ENCODE results near the gene CAPN13. TPM values are rescaled to one million over a fixed set of nuclear protein-coding genes. Genes with fewer than 3 reads are reported as not detected.

The CAPN13 gene
- total and polyA plus RNA-seq, 2 donors (not counting 3 experiments of a cell fraction or from before 2014, with no cell fraction given), result not detected

- TF ChIP-seq JUN (IDR thresholded peaks at IDR 0.05; ENCODE audit: borderline replicate concordance, insufficient read depth, insufficient read length, low read depth) (no peak), GATA2 (IDR thresholded peaks at IDR 0.05; ENCODE audit: insufficient read depth, insufficient read length, low read depth, low read length) (no peak), FOS (IDR thresholded peaks at IDR 0.05; ENCODE audit: borderline replicate concordance, insufficient read depth, low read length) (no peak), POLR2A (IDR thresholded peaks at IDR 0.05; ENCODE audit: low read depth, low read length) (no peak)
- Histone ChIP-seq H3K4me1 (ENCODE audit: control insufficient read depth, extremely low read depth, insufficient read depth, low read length) (no peaks in the 10 kb centered on the region), H2AFZ (ENCODE audit: low read depth, low read length) (no peak overlapping the region), H3K9me3 (replicated peaks; ENCODE audit: control insufficient read depth, insufficient read depth, low read length) (no peaks in the 10 kb centered on the region), H3K27ac (ENCODE audit: insufficient read depth, low read depth, low read length) (no peak overlapping the region), H3K4me3 (replicated peaks in 1 of 3; ENCODE audit: insufficient read depth in 1 of 3, low read depth in 1 of 3, low read length in 3 of 3) (no peak overlapping the region), H3K27me3 (ENCODE audit: control insufficient read depth in 2 of 2, insufficient read depth in 2 of 2, low read length in 2 of 2) (no peaks in the 10 kb centered on the region), H3K9ac (replicated peaks; ENCODE audit: extremely low read depth, insufficient read depth, low read length) (no peak overlapping the region), H3K4me2 (ENCODE audit: insufficient read depth, low read length) (no peak overlapping the region), H3K79me2 (ENCODE audit: control insufficient read depth, insufficient read depth, low read length) (no peaks in the 10 kb centered on the region), H3K36me3 (ENCODE audit: control insufficient read depth in 2 of 2, extremely low read depth in 1 of 2, insufficient read depth in 2 of 2, low read length in 2 of 2) (no peaks in the 10 kb centered on the region), H4K20me1 (replicated peaks; ENCODE audit: control insufficient read depth, extremely low read depth, insufficient read depth, low read length) (no peaks in the 10 kb centered on the region), H3K9me1 (replicated peaks; ENCODE audit: control insufficient read depth, extremely low read depth, insufficient read depth, low read length) (no peaks in the 10 kb centered on the region)
- CTCF ChIA-PET, result no interaction called here
- FAIRE-seq, result no peak
- intact Hi-C loops (cut with micrococcal nuclease), result no loop called here
- DNase-seq (ENCODE audit: low read depth, low spot score), result no peak
- no TSS peak for BruUV-seq (replicated peaks)
- dilution Hi-C loops (cut with MboI; ENCODE audit: extremely low pct_ligation_motif_present, low sequenced_read_pairs), result no loop called here
- POLR2A ChIA-PET, result no interaction called here
Observed at GRCh38 chr2:30763151-30763660, 44.0 kb downstream of the CAPN13 start.

- ChIA-PET POLR2A (no interaction called here), CTCF (no interaction called here)
- TF ChIP-seq MYC (IDR thresholded peaks at IDR 0.05; ENCODE audit: low read depth, low read length), result no peak
- no peak for TF ChIP-seq POLR2AphosphoS5 (IDR thresholded peaks at IDR 0.05; ENCODE audit: insufficient read depth, low read depth, low read length)
- no peak for TF ChIP-seq JUN (IDR thresholded peaks at IDR 0.05; ENCODE audit: borderline replicate concordance, insufficient read depth, insufficient read length, low read depth)
- TF ChIP-seq MAX (IDR thresholded peaks at IDR 0.05; ENCODE audit: insufficient read depth, insufficient read length), result no peak
- no peak for TF ChIP-seq CTCF (IDR thresholded peaks at IDR 0.05; ENCODE audit: extremely low read depth in 1 of 2, insufficient read depth in 1 of 2, low read depth in 1 of 2, low read length in 2 of 2)
- TF ChIP-seq EZH2 (IDR thresholded peaks at IDR 0.05; ENCODE audit: borderline replicate concordance, low read depth, low read length, severe bottlenecking), result no peak
- TF ChIP-seq POLR2A (IDR thresholded peaks at IDR 0.05; ENCODE audit: low read depth, low read length), result no peak
- no peak for TF ChIP-seq GATA2 (IDR thresholded peaks at IDR 0.05; ENCODE audit: insufficient read depth, insufficient read length, low read depth, low read length)
- TF ChIP-seq FOS (IDR thresholded peaks at IDR 0.05; ENCODE audit: borderline replicate concordance, insufficient read depth, low read length), result no peak
- no peak overlapping the region for H3K4me2 ChIP-seq (ENCODE audit: insufficient read depth, low read length)
- no peaks in the 10 kb centered on the region for H3K9me3 ChIP-seq (replicated peaks; ENCODE audit: control insufficient read depth, insufficient read depth, low read length)
- H3K4me3 ChIP-seq (replicated peaks in 1 of 3; ENCODE audit: insufficient read depth in 1 of 3, low read depth in 1 of 3, low read length in 3 of 3), result no peak overlapping the region
- no peaks in the 10 kb centered on the region for H3K9me1 ChIP-seq (replicated peaks; ENCODE audit: control insufficient read depth, extremely low read depth, insufficient read depth, low read length)
- no peaks in the 10 kb centered on the region for H3K27me3 ChIP-seq (ENCODE audit: control insufficient read depth in 2 of 2, insufficient read depth in 2 of 2, low read length in 2 of 2)
- dilution Hi-C loops (cut with MboI; ENCODE audit: extremely low pct_ligation_motif_present, low sequenced_read_pairs) (no loop called here), intact Hi-C loops (cut with micrococcal nuclease) (no loop called here)
- no peak for FAIRE-seq
- no TSS peak for BruUV-seq (replicated peaks)
- no peak for DNase-seq (ENCODE audit: low read depth, low spot score)
- H3K36me3 ChIP-seq (ENCODE audit: control insufficient read depth in 2 of 2, extremely low read depth in 1 of 2, insufficient read depth in 2 of 2, low read length in 2 of 2), result no peaks in the 10 kb centered on the region
- H2AFZ ChIP-seq (ENCODE audit: low read depth, low read length), result no peak overlapping the region
- H3K27ac ChIP-seq (ENCODE audit: insufficient read depth, low read depth, low read length), result no peak overlapping the region
- H4K20me1 ChIP-seq (replicated peaks; ENCODE audit: control insufficient read depth, extremely low read depth, insufficient read depth, low read length), result no peaks in the 10 kb centered on the region
- no peak overlapping the region for H3K9ac ChIP-seq (replicated peaks; ENCODE audit: extremely low read depth, insufficient read depth, low read length)
- no peaks in the 10 kb centered on the region for H3K4me1 ChIP-seq (ENCODE audit: control insufficient read depth, extremely low read depth, insufficient read depth, low read length)
- H3K79me2 ChIP-seq (ENCODE audit: control insufficient read depth, insufficient read depth, low read length), result no peaks in the 10 kb centered on the region
Observed at GRCh38 chr2:30761226-30761625, 46.0 kb downstream of the CAPN13 start.

All from endothelial cell of umbilical vein (primary cell).